PFSK-1 (cell line): ENCODE measurements around the gene TXNDC11.

Experiments used
- FOXP2 ChIP-seq: optimal IDR thresholded peaks from 2 replicates; pipeline ENCODE3; 2011; ENCODE audit warnings: borderline replicate concordance, control low read depth, inconsistent platforms; ENCODE audit not compliant: insufficient read depth; ENCODE audit errors: extremely low read length, extremely low read depth
- POLR2AphosphoS5 ChIP-seq: IDR thresholded peaks from 2 replicates; pipeline ENCODE4 v1.6.1; 2012; ENCODE audit warnings: low read depth, mild to moderate bottlenecking, control low read depth, low read length, moderate library complexity
- REST ChIP-seq, 2 experiments: IDR thresholded peaks; 2 replicates each; pipeline versions ENCODE4 v1.6.1 to v1.8.0; 2011 to 2012; ENCODE audit warnings: low read depth in 2 of 2, low read length in 2 of 2, control low read depth in 1 of 2, inconsistent platforms in 1 of 2, mild to moderate bottlenecking in 1 of 2, moderate library complexity in 1 of 2; ENCODE audit not compliant: insufficient read depth in 1 of 2
- SIN3A ChIP-seq: IDR thresholded peaks from 2 replicates; pipeline ENCODE4 v1.6.1; 2012; ENCODE audit warnings: mild to moderate bottlenecking, low read length, moderate library complexity, borderline replicate concordance; ENCODE audit not compliant: insufficient read depth
- TAF1 ChIP-seq: IDR thresholded peaks from 2 replicates; pipeline ENCODE4 v1.6.1; 2012; ENCODE audit warnings: low read length, control low read depth, borderline replicate concordance; ENCODE audit not compliant: insufficient read depth

The TXNDC11 gene

DNA sequence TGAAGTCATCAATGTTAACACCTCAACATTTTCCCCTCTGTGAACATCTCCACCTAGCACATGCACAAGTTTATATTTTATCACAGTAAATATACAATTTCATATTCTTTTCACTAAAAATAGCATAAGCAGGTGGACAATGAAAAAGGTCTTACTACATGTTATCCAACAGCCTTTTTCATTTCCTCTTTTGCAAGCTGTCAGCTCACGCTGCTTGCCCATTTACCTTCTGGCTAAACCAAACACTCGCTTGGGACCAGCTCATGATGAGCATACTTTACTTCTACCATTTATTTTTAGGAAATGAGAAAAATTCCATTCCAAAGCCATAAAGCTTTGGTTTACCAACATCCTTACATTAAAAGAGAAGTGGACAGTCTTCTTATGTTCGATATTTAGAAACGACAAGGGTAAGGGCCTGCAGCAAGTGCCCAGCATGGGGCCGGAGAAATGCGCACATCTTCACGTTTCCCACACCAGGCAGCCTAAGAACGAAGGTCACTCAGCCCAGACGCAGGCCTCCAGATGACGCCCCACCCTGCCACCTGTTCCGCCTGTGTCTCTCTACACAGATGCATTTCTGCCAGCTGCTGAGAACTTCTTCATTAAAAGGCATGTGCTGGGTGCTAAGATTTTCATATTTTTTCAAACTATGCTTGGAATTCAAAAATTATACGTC, 60.5 kb downstream of the TXNDC11 start:
- no peak for TF ChIP-seq REST (IDR thresholded peaks at IDR 0.05; ENCODE audit: insufficient read depth in 1 of 2, low read depth in 2 of 2, low read length in 2 of 2)
- TF ChIP-seq SIN3A = no peak
- TF ChIP-seq TAF1 = no peak
- no peak for TF ChIP-seq FOXP2
- no peak for TF ChIP-seq POLR2AphosphoS5

- TF ChIP-seq SIN3A (no peak), POLR2AphosphoS5 (no peak), TAF1 (no peak), FOXP2 (no peak), REST (IDR thresholded peaks at IDR 0.05; ENCODE audit: insufficient read depth in 1 of 2, low read depth in 2 of 2, low read length in 2 of 2) (no peak)
Observed at GRCh38 chr16:11681556-11681955, 61.1 kb downstream of the TXNDC11 start.

DNA sequence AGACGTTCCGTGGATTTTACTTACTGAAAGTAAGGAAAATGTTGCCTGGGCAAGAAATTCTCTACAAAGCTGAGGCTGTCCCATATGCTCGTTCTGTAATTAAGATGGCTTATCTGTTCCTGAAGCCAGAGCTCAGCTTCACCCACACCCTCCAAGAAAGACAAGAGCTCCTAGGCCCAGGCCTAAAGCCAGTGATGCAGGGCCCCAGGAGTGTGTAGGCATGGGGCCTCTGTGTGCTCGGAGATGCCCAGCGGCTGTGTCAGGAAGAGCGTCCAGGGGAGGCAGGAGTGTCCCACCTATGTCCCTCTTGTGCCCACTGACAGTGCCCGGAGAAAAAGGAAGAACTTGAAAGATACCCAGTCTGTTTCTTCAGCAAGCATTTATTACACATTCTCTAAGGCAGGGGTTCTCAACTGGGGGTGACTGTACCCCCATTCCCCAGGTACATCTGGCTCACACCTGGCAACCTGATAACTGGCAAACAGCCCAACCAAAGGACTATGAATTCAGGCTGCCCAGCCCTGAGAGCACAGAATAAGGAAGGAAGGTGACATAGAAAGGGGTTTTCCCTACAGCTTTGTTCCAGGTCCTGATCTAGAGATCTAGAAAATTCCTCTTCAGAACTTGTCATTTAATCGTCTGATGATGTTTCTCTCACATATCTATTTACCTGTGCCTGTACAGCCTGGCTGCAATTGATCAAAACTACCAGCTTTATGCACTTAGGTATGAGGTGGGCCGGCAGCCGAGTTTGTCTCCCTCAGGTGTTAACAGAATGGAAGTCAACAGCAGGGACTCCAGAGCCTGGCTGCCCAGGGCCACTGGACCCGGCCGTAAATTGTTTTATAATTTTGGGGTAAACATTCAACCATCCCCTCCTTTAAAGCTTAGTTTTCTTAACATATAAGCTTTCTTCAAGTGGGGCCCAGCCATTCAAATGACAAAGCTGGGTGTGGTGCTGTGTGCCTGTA, 62.4 kb downstream of the TXNDC11 start:
- TF ChIP-seq POLR2AphosphoS5 = no peak
- no peak for TF ChIP-seq REST (IDR thresholded peaks at IDR 0.05; ENCODE audit: insufficient read depth in 1 of 2, low read depth in 2 of 2, low read length in 2 of 2)
- no peak for TF ChIP-seq TAF1
- no peak for TF ChIP-seq SIN3A
- TF ChIP-seq FOXP2 = no peak

DNA sequence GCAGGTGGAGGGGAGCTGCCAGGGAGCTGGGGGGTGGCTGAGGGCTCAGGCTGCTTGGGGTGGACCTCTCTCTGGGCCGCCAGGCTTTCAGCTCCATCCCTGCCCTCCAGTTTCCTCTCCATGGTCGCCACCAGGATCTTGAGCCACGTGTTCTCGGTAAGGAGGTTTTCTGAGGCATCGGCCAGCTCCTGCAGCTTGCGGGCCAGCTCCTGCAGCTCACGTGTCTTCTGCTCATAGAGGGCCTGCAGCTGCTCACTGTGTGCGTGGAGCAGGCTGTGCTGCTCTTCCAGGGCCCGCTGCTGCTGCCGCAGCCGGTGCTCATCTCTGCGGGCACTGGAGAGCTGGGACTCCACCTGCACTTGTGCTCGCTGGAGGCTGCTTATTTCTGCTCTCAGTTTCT, 63.4 kb downstream of the TXNDC11 start:
- TF ChIP-seq SIN3A = no peak
- TF ChIP-seq TAF1 = no peak
- TF ChIP-seq FOXP2 = no peak
- TF ChIP-seq REST (IDR thresholded peaks at IDR 0.05; ENCODE audit: insufficient read depth in 1 of 2, low read depth in 2 of 2, low read length in 2 of 2) = no peak
- TF ChIP-seq POLR2AphosphoS5 = no peak
